GM12873 (cell line): ENCODE data around the gene CADPS2.

Source experiments
- CTCF ChIP-seq: IDR thresholded peaks from 2 replicates; pipeline ENCODE4 v1.5.1; 2012; ENCODE audit warnings: low read depth, mild to moderate bottlenecking, moderate library complexity, low read length, control low read depth; ENCODE audit not compliant: insufficient read depth; ENCODE audit errors: missing control alignments

Gene CADPS2

GRCh38 chr7:122626785-122627184 lies 259.5 kb downstream of the CADPS2 start:
- TF ChIP-seq CTCF, result no peak

GRCh38 chr7:122622682-122623081 lies 263.6 kb downstream of the CADPS2 start:
- TF ChIP-seq CTCF, result no peak

GRCh38 chr7:122619664-122620063 lies 266.6 kb downstream of the CADPS2 start:
- no peak for TF ChIP-seq CTCF

GRCh38 chr7:122618585-122619189 lies 267.6 kb downstream of the CADPS2 start:
- TF ChIP-seq CTCF, result no peak

GRCh38 chr7:122616951-122617350 lies 269.3 kb downstream of the CADPS2 start:
- no peak for TF ChIP-seq CTCF

- TF ChIP-seq CTCF, result no peak
Observed at GRCh38 chr7:122605929-122606328, 280.3 kb downstream of the CADPS2 start.

GRCh38 chr7:122604251-122604650 lies 282.0 kb downstream of the CADPS2 start:
- TF ChIP-seq CTCF, result no peak
